Activated gamma-delta T cell treated with anti-CD3 and anti-CD28 coated beads, Interleukin-2, amount 50 U/mL, for 16 hours (primary cell): Measurements from ENCODE around the gene ERC2.

Experiments
- DNase-seq: peaks from one replicate; pipeline ENCODE4 v3.0.0-alpha.2; 2020; ENCODE audit warnings: low read depth

ERC2 gene

DNA sequence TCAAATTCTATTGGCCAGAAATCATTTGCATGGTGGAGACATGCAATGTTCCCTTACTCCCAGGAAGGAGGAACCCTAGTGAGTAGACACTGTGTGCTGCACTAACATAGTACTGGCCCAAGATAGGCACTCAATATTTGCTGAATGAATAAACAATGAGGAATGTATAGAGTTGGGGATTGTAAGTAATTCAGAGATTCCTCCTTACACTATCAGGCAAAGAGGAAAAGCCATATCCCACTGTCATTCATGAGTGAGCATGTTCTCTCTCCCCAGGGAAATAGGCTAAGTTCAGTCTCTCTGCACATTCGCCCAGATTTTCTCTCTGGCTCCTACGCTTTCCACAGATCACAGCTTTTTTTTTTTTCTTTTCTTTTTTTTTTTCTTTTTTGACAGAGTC, 826.3 kb downstream of the ERC2 start:
- DNase-seq, result no peak

DNA sequence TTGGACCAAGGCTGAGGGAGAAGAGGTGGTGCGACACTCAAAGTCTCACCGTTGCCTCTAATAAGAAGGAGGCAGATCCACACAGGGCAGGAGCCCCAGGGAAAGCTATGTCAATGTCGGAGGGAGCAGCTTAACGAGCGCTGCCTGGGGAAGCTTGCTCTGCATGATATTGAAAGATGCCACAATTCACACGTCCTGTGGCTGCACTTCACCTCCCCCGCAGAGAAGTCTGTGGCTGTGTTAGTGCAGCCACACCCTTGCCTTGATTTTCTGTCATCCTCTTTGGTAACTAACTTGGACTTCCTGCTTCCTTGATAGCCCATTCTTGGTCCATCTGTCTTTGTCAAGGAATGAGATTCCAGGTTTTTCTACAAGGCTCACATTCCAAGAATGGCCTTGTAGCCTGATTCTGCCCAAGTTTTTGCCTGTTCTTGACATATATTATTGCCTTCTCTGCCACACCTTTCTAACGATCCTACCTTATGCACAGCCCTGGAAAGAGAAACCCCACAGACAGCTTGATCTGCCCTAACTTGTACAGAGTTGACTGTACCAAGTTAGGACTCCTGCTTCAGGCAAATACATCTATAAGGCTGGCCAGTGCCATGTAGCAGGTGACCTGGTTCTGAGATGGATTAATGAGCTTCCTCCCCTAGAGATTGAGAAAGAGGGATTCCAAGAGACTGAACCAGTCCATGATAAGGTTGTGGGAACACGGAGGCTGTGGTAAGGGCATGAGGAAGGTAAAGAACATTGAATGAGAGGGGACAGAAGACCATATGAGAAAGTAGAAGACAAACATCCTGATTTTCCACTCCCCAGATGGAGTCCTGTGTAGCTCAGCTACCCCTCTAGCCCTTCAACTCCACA, 828.1 kb downstream of the ERC2 start:
- no peak for DNase-seq

DNA sequence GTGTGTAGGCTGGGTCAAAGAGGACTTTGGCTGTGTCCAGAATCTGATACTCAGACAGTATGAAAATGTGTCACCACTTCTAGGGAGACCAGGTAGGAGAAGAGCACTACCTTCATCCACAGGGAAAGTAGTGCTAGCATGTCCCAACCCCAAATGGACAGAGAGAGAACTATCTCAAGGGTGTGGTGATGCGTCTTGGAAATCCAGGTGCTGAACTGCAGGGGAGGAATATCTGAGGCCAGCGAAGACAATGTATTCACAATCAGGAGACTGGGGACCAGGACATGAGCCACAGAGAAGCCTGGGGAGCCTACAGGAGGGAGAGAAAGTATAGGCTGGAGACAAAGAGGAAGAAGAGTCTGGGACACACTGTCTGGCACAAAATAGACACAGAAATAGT, 829.1 kb downstream of the ERC2 start:
- no peak for DNase-seq

DNA sequence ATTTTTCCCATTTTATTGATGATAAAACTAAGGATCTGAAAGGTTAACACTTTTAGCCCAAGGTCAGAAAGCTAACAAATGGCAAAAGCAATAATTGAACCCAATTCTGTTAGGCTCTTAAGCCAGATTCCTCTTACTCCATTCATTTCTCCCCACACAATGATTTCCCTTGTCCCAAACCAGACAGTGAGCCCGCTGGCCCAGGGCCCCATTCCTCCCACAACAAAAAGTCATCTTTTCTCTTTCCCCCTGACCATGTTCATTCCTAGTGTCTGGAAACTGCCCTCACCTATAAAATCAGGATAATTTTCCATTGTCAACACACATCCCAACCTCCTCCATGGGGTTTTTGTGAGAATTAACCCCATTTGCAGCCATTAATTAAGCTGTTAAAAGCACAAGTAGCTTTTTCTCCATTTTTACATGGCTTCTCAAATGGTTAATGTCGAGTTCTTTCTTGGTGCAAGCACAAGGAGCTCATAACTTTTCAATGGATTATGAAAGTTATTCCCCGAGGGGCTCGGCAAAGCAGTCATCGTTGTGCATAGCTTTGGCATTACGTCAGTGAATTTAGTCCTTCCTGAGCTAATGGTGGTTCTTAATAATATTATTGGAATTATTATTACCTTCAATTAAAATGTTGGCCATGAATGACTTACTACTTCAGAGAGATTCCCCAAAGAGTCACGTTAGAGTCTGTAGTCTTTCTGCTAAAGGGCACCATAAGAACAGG, 830.2 kb downstream of the ERC2 start:
- DNase-seq, result no peak

DNA sequence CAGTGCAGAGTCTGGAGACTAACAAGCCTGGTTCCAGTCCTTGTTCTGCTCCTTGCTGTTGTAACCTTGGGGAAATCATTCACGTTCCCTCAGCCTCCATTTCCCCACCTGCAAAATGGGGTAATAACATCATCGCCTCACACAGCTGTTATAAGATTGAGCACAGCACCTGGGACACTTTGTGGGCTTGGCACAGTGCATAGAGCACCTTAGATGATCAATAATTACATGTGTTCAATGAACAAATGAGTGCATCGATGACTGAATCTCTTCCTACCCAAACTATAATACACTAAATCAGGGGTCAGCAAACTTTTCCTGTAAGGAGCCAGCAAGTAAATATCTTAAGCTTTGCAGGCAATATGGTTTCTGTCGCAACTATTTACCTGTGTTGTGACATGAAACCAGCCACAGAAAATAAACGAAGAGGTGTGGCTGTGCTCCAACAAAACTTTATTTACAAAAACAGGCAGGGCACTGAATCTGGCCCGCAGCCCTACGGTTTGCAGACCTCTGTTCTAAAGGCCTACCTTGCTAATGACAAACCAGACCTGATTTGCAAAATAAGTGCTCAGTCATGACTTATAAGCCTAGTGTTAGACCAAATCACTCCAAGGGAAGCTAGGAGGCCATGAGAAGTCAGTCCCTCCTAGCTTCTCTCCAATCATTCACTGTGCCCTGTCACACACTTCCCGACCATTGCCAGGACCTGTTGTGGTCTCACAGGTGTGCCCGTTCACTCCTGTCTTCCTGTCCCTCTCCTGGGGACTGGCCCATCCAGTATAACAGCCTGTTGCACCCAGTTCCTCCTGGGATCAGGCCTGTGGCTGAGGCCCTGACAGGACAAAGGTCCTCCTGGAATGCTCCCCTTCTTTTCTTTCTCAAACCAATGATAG, 831.7 kb downstream of the ERC2 start:
- DNase-seq, result no peak

DNA sequence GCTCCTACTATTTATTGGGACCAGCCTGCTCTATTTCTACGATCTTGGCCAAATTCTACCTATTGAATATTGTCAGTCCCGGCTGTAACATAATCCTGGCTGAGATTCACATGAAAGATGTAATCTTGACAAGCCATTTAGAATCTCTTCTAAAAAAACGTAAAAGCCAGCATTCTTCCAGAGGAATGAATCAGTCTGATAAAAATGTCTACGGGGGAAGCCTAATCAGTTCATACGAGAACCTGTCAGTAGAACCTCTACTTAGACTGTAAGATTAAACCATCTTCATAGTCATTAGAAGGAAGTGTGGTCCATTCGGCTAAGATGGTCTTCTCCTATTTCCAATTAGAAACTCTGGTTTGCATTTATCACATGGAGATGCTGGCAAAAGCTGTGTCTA, 833.9 kb downstream of the ERC2 start:
- DNase-seq, result no peak

DNA sequence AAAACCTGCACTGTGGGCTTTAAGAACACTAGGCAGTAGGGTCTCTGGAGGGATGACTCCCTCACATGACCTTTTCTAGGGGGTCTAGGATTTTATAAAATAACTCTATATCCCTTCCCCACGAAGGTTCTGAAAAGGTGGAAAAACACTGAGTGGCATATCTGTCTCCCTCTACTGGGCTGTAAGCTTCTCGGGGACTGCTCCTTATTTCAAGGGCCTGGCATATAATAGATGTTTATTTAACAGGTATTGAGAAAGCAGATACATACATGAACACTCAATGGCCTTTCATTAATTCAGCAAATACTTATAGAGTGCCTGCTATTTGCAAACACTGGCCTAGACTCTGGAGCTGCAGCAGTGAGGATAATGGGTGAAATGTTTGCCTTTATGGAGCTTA, 834.9 kb downstream of the ERC2 start:
- no peak for DNase-seq

DNA sequence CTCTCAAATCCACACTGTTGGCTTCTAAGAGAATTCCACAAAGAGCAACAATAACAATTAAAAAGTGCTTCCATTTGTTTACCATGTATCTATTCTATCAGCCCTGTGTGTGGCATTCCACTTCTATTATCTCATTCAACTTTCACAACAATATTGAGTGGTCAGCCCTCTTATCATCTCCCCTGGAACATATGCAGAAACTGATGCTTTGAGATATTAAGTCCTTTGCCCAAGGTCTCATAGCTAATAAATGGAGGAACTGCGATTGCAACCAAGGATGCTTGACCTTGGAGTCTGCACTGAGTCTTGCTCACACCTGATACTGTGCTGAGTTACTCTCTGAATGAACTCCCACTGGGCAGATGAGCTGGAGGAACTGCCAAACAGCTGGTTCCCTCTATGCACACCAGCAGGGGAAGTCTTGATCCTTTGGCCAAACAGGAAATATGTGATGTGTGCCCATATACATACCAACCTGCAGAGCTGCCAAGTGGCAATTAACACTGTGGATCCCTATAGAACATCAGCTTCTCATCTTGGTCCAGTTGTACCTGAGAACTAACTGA, 836.4 kb downstream of the ERC2 start:
- no peak for DNase-seq

DNA sequence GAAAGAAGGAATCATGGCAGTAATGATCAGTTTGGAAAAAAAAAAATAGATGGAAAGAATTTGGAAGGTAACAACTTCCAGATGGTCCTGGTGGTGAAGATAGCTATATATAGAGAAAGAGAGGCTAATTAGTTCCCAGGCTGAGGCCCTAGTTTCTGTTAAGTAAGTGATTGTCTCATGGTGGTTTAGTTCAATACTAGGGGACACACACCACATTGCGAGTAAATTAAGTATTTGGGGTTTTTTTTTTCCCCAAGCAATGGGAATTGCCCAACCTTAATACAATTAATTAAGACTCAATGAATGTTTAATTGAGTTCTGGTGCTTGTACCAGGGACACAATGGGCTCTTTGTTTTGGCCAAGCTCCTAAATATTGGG, 837.4 kb downstream of the ERC2 start:
- no peak for DNase-seq

DNA sequence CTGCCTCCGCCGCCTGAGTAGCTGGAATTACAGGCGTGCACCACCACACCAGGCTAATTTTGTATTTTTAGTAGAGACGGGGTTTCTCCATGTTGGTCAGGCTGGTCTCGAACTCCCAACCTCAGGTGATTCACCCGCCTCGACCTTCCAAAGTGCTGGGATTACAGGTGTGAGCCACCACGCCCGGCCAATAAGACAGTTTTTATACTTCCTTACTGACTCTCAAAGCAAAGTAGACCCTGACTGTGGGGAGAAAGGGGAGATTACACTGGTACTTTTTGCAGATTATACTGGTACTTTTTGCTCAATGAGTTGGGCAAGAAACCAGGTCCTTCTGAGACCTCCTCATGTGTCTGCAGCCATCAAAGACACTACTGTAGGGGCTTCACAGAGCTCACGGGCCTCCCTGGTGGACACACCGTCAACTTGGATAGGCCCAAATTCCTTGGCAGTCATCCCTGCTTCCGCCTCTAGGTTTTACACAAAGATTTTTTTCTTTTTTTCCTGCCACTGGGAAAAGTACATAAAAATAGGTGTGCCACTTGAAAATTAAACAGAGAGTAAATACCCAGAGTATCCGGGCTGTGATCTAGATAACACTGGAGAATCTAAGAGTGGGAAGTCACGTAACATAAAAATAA, 837.9 kb downstream of the ERC2 start:
- no peak for DNase-seq

DNA sequence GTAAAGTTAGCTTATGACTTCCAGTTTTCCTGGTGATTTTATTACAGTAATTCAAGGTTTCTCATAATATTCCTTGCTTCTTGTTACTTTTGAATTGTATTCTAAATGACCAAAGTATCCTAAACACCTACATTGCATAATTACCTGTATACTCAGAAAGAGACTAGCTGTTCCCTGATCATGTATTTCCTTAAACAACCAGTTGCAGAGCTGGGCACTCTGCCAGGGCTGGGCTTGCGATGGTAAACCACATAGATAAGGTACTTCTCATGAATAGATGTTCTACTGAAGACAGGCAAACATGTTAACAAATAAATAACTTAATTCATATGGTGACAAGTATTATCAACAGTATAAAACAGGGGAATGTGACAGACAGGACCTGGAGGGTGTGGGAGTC, 838.8 kb downstream of the ERC2 start:
- DNase-seq, result no peak

DNA sequence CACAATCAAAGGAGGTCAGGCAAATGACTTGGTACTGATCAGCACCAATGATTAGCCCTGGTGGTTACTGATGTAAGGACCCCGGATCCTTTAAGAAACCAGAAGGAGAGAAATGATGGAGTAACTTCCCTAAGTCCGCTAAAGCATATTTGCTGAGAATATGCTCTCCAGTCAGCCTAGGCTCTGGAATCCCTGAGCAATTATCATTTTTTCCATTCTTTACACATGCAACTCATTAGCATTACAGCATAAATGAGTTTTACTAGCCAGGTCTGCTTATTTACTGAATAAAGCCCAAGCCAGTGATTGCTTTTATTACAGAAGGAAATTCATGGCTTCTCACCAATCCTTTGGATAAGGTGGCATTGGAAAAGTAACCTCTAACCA, 842.0 kb downstream of the ERC2 start:
- no peak for DNase-seq

DNA sequence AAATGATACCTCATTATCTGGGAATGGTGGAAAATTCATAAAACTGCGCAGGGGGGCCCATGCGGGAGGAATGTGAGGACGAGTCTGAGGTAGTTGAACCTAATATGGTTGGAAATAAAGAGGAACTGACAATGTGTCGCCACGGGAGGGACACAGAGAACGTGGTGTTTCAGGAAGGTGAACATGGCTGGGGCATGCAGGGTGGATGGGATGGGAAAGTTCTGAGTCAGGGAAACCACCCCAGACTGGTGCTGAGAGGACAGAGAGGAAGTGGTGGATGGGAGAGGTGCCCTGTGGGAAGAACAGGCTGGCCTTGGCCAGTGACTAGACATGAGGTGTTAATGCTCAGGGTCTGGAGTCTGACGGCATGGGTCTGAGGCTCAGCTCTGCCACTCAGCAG, 844.0 kb downstream of the ERC2 start:
- DNase-seq, result no peak

DNA sequence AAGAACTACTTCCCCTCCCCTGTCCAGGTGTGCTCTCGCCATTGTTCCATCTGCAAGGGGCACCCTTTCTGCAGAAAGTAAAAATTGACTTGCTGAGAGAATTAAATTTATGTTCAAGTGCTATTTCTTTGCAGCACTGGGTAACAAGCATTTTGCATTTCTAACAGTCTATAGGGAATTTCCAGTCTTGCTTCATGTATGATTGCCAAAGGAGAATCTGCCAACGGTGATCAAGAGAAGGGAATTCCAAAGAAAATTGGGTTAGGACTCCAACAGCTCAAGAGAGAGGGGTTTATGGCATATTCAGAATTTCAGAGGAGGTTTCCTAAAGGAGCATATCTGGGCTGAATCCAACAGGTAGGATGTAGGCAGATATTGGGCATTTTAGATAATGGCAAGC, 844.5 kb downstream of the ERC2 start:
- DNase-seq, result no peak

DNA sequence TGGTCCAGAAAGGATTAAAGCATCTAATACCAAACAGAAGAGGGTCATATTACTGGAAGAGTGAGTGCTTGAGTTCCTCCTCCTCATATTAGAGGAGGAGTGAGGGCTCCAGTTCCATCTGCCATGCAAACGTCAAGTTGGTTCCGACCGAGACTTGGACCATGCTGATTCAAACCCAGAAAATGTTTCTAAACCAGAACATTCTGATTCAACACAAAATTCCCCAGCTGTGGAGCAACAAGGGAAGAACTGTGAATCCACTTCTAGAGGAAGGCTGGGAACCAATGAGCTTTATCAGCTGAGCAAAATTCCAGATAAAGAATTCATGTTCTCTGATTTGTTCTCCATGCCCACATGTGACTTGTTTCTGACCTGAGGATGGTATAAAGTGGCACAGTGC, 845.5 kb downstream of the ERC2 start:
- no peak for DNase-seq

DNA sequence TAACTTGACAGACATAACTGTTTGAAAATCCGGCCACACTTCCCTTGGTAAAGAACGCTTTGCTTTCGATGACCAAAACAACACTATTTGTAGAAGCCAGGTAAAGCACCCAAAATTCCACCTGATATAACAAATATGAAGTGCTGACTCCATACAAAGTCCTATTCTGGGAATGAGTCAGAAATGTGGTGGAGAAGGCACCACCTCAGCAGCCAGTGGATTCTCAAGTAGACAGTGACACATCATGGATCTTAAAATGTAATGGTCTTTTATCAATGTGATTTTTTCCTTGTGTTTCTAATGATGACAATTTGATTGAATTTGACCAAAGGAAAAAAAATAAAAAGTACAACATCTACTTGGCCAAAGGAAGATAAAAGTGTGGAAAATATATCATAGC, 846.2 kb downstream of the ERC2 start:
- no peak for DNase-seq

DNA sequence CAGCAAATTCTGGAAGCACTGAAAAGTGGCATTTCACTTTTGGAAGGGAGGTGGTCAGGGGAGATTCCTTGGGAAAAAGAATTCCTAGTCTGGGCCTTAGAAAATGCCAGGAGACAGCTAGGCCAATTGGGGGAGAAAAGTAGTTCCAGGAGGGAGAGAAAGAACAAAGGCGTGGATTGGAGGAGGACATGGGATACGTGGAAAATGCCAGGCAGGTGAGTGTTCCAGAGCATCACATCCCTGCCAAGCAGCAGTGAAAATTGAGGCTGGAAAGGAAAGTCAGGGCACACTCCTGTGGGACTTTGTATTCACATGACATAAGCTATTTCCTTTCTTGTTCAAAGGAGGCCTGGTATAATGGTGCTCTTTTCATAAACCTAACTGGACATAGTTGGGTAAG, 846.6 kb downstream of the ERC2 start:
- no peak for DNase-seq

DNA sequence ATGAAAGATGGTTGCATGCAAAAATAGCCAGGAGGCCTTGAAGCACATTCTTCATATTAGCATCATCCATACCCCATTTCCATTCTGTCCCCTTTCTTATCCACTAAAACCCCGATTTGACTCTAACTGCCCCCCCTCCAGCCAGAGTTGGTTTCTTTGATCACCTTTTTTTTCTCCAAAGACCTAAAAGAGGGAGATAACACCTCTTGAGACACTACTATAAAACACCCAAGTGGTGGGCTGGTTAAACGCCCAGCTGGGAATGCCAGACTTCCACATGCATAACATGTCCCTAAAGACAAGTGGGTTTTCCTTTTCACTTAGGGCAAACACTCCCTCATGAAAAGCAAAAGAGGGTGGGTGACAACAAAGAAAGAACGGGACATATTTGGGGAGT, 847.2 kb downstream of the ERC2 start:
- DNase-seq, result no peak

DNA sequence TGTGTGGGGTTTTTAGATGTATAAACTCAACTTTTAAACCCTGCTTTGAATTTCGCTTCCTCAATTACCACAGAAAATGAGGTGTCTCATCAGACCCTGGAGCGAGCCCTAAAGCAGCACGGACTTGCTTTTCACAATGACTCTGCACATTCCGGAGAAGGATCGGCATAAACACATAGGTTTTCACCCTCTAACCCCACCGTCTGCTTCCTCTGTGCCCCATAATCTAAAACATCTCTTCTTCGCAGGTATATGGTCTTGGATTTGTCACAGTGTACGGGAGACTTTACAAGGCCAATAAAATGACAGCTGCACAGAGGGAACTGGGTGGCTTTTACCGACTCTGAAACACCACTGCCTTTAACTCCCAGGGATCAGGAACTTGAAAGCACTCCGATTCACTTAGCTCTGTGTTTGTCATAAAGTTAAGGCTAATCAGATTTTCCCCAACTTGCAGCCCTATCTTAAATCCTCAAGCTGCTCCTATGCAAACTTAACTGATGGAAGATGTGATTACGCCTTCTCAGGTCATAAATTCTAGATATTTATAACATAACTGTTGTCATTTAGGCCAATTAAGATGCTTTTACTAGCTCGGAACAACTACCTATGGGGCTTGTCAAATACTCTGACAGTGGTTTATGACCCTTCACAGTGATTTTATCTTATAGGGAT, 847.8 kb downstream of the ERC2 start:
- DNase-seq, result no peak

DNA sequence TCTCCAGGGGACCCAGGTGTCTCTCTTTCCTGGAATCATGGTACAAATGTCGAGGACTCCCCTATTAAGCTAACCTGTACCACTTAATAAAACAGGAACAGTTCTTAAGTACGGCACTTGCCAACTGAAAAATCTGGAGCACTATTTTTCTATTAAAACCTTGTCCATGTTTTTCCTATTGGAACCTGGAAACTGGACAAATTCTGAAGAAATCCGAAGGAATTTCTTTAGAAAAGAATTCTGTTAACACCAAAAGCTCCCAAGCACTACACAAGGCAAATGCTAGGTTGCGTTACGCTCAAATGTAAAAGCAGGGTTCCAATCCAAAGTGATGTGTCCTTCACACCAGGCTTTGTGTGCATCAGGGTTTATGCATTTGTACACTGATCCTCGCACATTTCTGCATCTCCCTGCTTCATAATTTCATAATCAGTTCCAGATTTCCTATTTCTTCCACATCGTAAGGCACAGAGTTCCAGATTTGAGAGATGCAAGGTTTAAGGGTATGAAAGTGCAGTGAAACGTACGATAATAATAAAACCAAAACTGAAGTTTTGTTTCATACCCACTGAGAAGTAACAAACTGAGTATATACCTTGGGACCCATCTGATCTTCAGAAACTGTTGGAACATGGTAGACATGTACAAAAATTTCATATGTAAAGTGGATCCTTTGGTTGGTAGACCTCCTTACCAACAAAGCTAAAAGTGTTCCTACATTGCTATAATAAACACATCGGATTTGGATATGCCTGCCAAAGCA, 849.0 kb downstream of the ERC2 start:
- DNase-seq, result no peak

DNA sequence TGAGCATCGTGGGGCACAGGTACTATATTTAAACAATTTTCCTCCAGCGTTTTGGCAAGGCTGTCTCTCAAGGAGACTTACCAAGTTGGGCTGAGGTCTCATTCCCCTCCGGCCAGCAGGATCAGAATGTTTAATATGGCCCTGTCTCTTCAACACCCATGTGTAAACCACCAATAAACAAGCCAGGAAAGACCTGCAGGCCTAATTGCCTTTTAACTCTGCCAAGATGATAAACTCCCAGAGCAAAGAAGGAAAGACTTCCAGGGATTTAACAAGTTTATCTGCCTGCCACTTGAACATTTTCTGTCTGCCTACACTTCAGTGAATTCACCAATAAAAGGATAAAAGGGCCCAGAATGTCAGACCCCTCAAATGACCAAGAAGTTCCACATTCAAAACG, 850.9 kb downstream of the ERC2 start:
- DNase-seq, result no peak
